Measurements from ENCODE around the gene ABCA9.

- no peak for TF ChIP-seq CTCF (IDR thresholded peaks at IDR 0.05; ENCODE audit: insufficient read depth, low read depth, low read length)
- no peak for TF ChIP-seq EZH2 (IDR thresholded peaks at IDR 0.05; ENCODE audit: insufficient read depth, low read length)
Observed at GRCh38 chr17:68957944-68958343, 102.8 kb downstream of the ABCA9 start.
